GM12873 (cell line): ENCODE results near the gene C10orf53.

Experiments
- CTCF ChIP-seq: IDR thresholded peaks from 2 replicates; pipeline ENCODE4 v1.5.1; 2012; ENCODE audit warnings: low read depth, mild to moderate bottlenecking, moderate library complexity, low read length, control low read depth; ENCODE audit not compliant: insufficient read depth; ENCODE audit errors: missing control alignments

Gene C10orf53

GRCh38 chr10:49649294-49649693 lies 30.2 kb upstream of the C10orf53 start:
- no peak for TF ChIP-seq CTCF

GRCh38 chr10:49649936-49650723 lies 29.3 kb upstream of the C10orf53 start:
- no peak for TF ChIP-seq CTCF

GRCh38 chr10:49650724-49651034 lies 28.8 kb upstream of the C10orf53 start:
- no peak for TF ChIP-seq CTCF

GRCh38 chr10:49651039-49651835 lies 28.2 kb upstream of the C10orf53 start:
- no peak for TF ChIP-seq CTCF

- no peak for TF ChIP-seq CTCF
Measured at GRCh38 chr10:49651917-49652316, 27.5 kb upstream of the C10orf53 start.

GRCh38 chr10:49652421-49653272 lies 26.8 kb upstream of the C10orf53 start:
- no peak for TF ChIP-seq CTCF
